Stimulated activated CD4-positive, alpha-beta T cell treated with anti-CD3 and anti-CD28 coated beads, Interleukin-12 subunit alpha, Interleukin-12 subunit beta, amount 100 ng/mL, for 24 hours (primary cell): Measurements from ENCODE around the gene KLK11.

Experiments
- DNase-seq, 2 experiments: peaks; one replicate each; pipeline ENCODE4 v3.0.0-alpha.2; 2020; ENCODE audit warnings: low read depth in 2 of 2

The KLK11 gene

GRCh38 chr19:50972795-50973376, 53.5 kb downstream of the KLK11 start:
- DNase-seq, result no peak
